Lung (tissue), 12 donors: Measurements from ENCODE around the gene SYT13. TPM values are rescaled to one million over a fixed set of nuclear protein-coding genes. Genes with fewer than 3 reads are reported as not detected.

Experiments used
- ATAC-seq: fragments of 200-7000 bp; cut with Tn5 transposase; one replicate; pipeline ENCODE4 v1.9.1; 2020; ENCODE audit warnings: moderate number of reproducible peaks; ENCODE audit not compliant: insufficient read depth, low FRiP score
- DNase-seq, 3 donors: peaks; one replicate each; pipeline ENCODE4 v3.0.0-alpha.2; 2013 to 2017
- H3K27ac ChIP-seq, 2 donors: one replicate each; pipeline ENCODE4 v1.5.1; 2013; ENCODE audit warnings: mild to moderate bottlenecking in 2 of 2, moderate library complexity in 2 of 2, control low read depth in 1 of 2, inconsistent platforms in 1 of 2, low read depth in 1 of 2, low read length in 1 of 2
- H3K27me3 ChIP-seq, 3 donors: one replicate each; pipeline ENCODE4 v1.5.1; 2013; ENCODE audit warnings: low read length in 2 of 3; ENCODE audit not compliant: control insufficient read depth in 3 of 3, insufficient read depth in 3 of 3
- H3K36me3 ChIP-seq, 4 donors: one replicate each; pipeline ENCODE4 v1.5.1; 2013; ENCODE audit warnings: low read length in 4 of 4, mild to moderate bottlenecking in 1 of 4, moderate library complexity in 1 of 4; ENCODE audit not compliant: control insufficient read depth in 4 of 4, insufficient read depth in 4 of 4
- H3K4me1 ChIP-seq, 5 donors: one replicate each; pipeline ENCODE4 v1.5.1; 2013; ENCODE audit warnings: low read length in 5 of 5, mild to moderate bottlenecking in 2 of 5, moderate library complexity in 1 of 5; ENCODE audit not compliant: control insufficient read depth in 5 of 5, insufficient read depth in 5 of 5
- H3K4me3 ChIP-seq: one replicate; pipeline ENCODE4 v1.5.1; 2013; ENCODE audit warnings: mild to moderate bottlenecking, control low read depth, moderate library complexity
- H3K9ac ChIP-seq, 2 donors: one replicate each; pipeline ENCODE4 v1.5.1; 2013; ENCODE audit warnings: low read length in 2 of 2, control low read depth in 1 of 2; ENCODE audit not compliant: insufficient read depth in 1 of 2
- H3K9me3 ChIP-seq, 4 donors: one replicate each; pipeline ENCODE4 v1.5.1; 2013; ENCODE audit warnings: low read length in 3 of 4, mild to moderate bottlenecking in 1 of 4, moderate library complexity in 1 of 4; ENCODE audit not compliant: control insufficient read depth in 4 of 4, insufficient read depth in 3 of 4
- CTCF ChIP-seq: IDR thresholded peaks from 2 replicates; pipeline ENCODE4 v1.5.1; 2012; ENCODE audit warnings: mild to moderate bottlenecking; ENCODE audit errors: control extremely low read depth, extremely low read depth
- WGBS, 2 donors: extraction: QIAGEN DNeasy Blood & Tissue Kit; methylation state at CpG; one replicate each; pipeline ENCODE4 v1.1.7; 2013; 5-methylcytosine and 5-hydroxymethylcytosine counted together
- polyA plus RNA-seq, 2 donors: library from polyadenylated mRNA; stranded (reverse); fragments of 200-250 nt; gene quantifications; one replicate each; pipeline ENCODE4 v1.2.1, GENCODE V29; 2013
- total RNA-seq, 2 donors: library from RNA; depleted of rRNA in 1 of 2; stranded (reverse); fragments of >200 nt in 1 of 2; gene quantifications; one replicate each; pipeline ENCODE4 v1.2.1, GENCODE V29; 2014 to 2021
- donor health status: control.
- donor health status: control.
- donor health status: Bipolar disorder and iron deficiency.
- donor health status: healthy.
- donor health status: DM: yes; HTN: yes; CAD: no.

Gene SYT13
- total and polyA plus RNA-seq, 4 donors: 0.06 to 6.2 (median 0.16) TPM

- DNase-seq: no peak
- Histone ChIP-seq H3K4me1 (peaks cover 0 to 4% (median 0%) of the 10 kb centered on the region in 5 donors), H3K9ac (no peak overlapping the region), H3K9me3 (no peaks in the 10 kb centered on the region), H3K36me3 (no peaks in the 10 kb centered on the region), H3K27ac (no peak overlapping the region), H3K27me3 (no peaks in the 10 kb centered on the region), H3K4me3 (no peak overlapping the region)
- WGBS, 2 donors: 53 to 90% methylated on average over 2 of the region's 2 CpGs
- no peak for ATAC-seq
- no peak for TF ChIP-seq CTCF
Observed at GRCh38 chr11:45272701-45273100, 13.4 kb downstream of the SYT13 start.

- no peak overlapping the region for H3K27ac ChIP-seq
- no peak overlapping the region for H3K9ac ChIP-seq
- H3K4me1 ChIP-seq: peaks cover 0 to 4% (median 0%) of the 10 kb centered on the region in 5 donors
- H3K4me3 ChIP-seq: no peak overlapping the region
- H3K9me3 ChIP-seq: peaks cover 0 to 2% (median 0%) of the 10 kb centered on the region in 4 donors
- 75 to 84% methylated on average over 4 of the region's 4 CpGs for WGBS, 2 donors
- ATAC-seq (no peak), DNase-seq (no peak)
- H3K27me3 ChIP-seq: no peaks in the 10 kb centered on the region
- no peaks in the 10 kb centered on the region for H3K36me3 ChIP-seq
- TF ChIP-seq CTCF: no peak
Observed at GRCh38 chr11:45270946-45271716, 15.0 kb downstream of the SYT13 start.

GRCh38 chr11:45269678-45270077 is 16.5 kb downstream of the SYT13 start:
- no peaks in the 10 kb centered on the region for H3K36me3 ChIP-seq
- H3K4me1 ChIP-seq: peaks cover 0 to 4% (median 0%) of the 10 kb centered on the region in 5 donors
- peaks cover 0 to 4% (median 0%) of the 10 kb centered on the region in 4 donors for H3K9me3 ChIP-seq
- H3K27me3 ChIP-seq: peaks cover 0 to 4% (median 0%) of the 10 kb centered on the region in 3 donors
- H3K9ac ChIP-seq: no peak overlapping the region
- no peak for TF ChIP-seq CTCF
- DNase-seq (no peak), ATAC-seq (no peak)
- H3K27ac ChIP-seq: no peak overlapping the region
- H3K4me3 ChIP-seq: no peak overlapping the region
